Activated CD8-positive, alpha-beta T cell treated with anti-CD3 and anti-CD28 coated beads, Interleukin-2, amount 10 ng/mL, durations not matched to agents 7 days and 5 days (primary cell): ENCODE data around the gene LMAN1L. TPM values are rescaled to one million over a fixed set of nuclear protein-coding genes. Genes with fewer than 3 reads are reported as not detected.
A peak's percentile ranks its signal among the peaks of the same experiment; 100 is the strongest.

Experiments
- ATAC-seq: fragments of 150-1000 bp; cut with Tn5 transposase; one replicate; pipeline ENCODE4 v1.10.0; 2021; ENCODE audit warnings: moderate library complexity
- CTCF ChIA-PET: fragments of 350-600 bp; sonication (Branson Sonifier 250); formaldehyde crosslinking; loops from one replicate; lab custom pipeline; 2021; ENCODE audit warnings: antibody characterized with exemption; lab: Charles Lee
- POLR2A ChIA-PET: fragments of 350-600 bp; sonication (Branson Sonifier 250); formaldehyde crosslinking; loops from one replicate; lab custom pipeline; 2021; ENCODE audit warnings: antibody characterized with exemption; lab: Charles Lee
- DNase-seq: peaks from one replicate; pipeline ENCODE4 v3.0.0-alpha.2; 2020
- H3K27ac Mint-ChIP-seq: one replicate; pipeline ENCODE4 v1.8.0; 2021; ENCODE audit warnings: mild to moderate bottlenecking, mixed read lengths
- H3K27me3 Mint-ChIP-seq: one replicate; pipeline ENCODE4 v1.8.0; 2021; ENCODE audit warnings: low read depth, mixed read lengths
- H3K36me3 Mint-ChIP-seq: one replicate; pipeline ENCODE4 v1.8.0; 2021; ENCODE audit warnings: low read depth, mixed read lengths
- H3K4me1 Mint-ChIP-seq: one replicate; pipeline ENCODE4 v1.8.0; 2021; ENCODE audit warnings: low read depth, mixed read lengths
- H3K4me3 Mint-ChIP-seq: one replicate; pipeline ENCODE4 v1.8.0; 2021; ENCODE audit warnings: mild to moderate bottlenecking, mixed read lengths
- H3K9me3 Mint-ChIP-seq: one replicate; pipeline ENCODE4 v1.8.0; 2022; ENCODE audit warnings: mixed read lengths; ENCODE audit not compliant: insufficient read depth
- total RNA-seq, 2 experiments: library from RNA; stranded (reverse); gene quantifications; one replicate each; pipeline ENCODE4 v1.2.3, GENCODE V29; 2021

LMAN1L gene
- 1 to 10 TPM in 1 of 2 experiments, under 1 TPM in 1; 0.47 to 1.0 TPM for total RNA-seq

DNA sequence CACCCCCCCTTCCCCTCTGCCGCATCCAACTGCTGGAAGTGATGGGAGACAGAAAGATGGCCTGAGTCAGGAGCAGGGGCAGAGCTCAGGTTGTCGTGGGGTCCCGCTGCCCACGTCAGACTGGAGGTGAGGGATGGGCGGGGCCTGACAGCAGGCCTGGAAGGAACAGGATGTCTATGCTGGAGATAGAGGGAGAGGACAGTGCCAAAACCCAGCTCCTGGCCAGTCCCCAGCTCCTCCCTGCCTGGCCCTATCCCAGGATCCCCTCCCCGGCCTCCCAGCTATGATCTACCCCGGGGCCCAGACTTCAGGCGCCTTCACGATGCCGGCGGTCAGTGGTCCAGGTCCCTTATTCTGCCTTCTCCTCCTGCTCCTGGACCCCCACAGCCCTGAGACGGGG lies at the start of gene LMAN1L:
LMAN1L (plus strand) TSS at position 303 of the 400 bp plus-strand sequence; CDS start at position 323, 20 bp downstream.
- CTCF ChIA-PET = no interaction called here
- no peaks in the 10 kb centered on the region for H3K36me3 Mint-ChIP-seq
- peak within 1 kb of the TSS; percentile 30 for H3K27ac Mint-ChIP-seq
- peaks cover 7% of the 10 kb centered on the region for H3K27me3 Mint-ChIP-seq
- DNase-seq (no peak), ATAC-seq (no peak)
- H3K4me3 Mint-ChIP-seq = no peak within 1 kb of the TSS
- POLR2A ChIA-PET = no interaction called here
- peaks cover 4% of the 10 kb centered on the region for H3K4me1 Mint-ChIP-seq
- H3K9me3 Mint-ChIP-seq = no peaks in the 10 kb centered on the region

DNA sequence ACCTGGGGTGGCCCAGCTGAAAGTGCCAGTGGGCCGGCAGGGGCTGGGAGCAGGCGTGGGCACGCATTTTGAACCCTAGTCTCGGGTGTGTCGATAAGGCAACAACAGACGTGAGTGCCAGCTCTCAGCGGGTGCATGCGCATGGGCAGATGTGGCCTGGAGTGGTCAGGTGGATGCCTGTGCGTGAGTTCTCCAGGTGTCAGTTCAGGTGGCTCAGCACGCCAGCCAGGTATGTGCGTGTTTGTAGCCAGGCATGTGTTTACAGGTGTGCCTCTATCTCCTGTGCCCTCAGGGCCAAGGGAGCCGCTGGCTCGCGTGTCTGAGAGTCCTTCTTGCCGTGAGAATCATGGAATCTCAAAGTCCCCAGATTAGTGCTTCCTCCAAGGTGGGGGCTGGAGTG lies 49.2 kb upstream of the LMAN1L start:
- Mint-ChIP-seq H3K27ac (no peak overlapping the region), H3K9me3 (no peaks in the 10 kb centered on the region), H3K4me1 (peaks cover 14% of the 10 kb centered on the region), H3K27me3 (no peaks in the 10 kb centered on the region), H3K36me3 (no peaks in the 10 kb centered on the region), H3K4me3 (no peak overlapping the region)
- CTCF ChIA-PET = interaction anchor here (0.7 to 19.5 kb wide), 8 partner anchors 7 to 142 kb away, joined by 3 to 508 read pairs (median 4); partner anchors contain the start of genes CYP1A1 and ULK3
- DNase-seq (no peak), ATAC-seq (no peak)
- POLR2A ChIA-PET = interaction anchor here (1.4 kb wide), 1 partner anchor 14 kb away, joined by 4 read pairs; no protein-coding TSS in a partner anchor

DNA sequence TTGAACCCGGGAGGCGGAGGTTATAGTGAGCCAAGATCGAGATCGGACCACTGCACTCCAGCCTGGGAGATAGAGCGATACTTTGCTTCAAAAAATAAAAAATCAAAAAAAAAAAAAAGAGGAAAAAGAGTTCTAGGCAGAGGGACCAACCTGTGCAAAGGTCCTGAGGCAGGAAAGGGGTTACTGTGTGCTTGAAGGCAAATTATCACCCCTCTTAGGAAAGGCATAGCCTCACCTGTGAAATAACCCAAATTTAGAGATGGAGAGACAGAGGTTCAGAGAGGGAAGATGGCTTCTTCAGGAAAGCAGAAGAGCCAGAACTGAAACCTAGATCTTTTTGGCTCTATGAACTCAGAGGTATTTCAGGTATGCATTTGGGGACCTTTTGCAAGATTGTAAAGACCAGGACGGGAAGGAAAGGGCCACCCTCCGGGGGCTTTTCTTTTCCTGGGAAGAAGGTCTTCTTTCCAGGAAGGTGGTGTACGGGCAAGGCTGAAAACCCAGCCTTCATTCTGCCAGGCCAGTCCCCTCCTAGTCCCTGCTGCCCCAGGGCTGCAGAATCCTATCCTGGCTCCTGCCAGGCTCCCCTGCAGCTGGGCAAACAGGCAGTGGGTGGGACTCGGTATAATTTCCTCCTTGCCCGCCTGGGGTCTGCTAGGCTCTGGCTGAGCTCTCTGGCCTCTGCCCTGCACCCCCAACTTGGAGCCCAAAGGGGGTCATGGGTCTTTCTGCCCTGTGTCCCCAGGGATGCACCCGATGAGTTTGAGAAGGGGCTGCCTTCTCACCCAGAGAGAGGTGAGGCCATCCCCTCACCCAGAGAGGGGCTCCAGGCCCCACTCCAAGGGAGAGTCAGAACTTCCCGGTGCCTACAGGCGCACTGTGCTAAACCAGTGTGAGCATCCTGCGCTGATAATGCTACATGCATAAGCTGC lies 45.2 kb upstream of the LMAN1L start:
- H3K27ac Mint-ChIP-seq = no peak overlapping the region
- POLR2A ChIA-PET = interaction anchor here (0.8 to 23.0 kb wide), 4 partner anchors 25 to 151 kb away, joined by 3 to 670 read pairs (median 6); no protein-coding TSS in a partner anchor
- ATAC-seq (no peak), DNase-seq (no peak)
- H3K4me3 Mint-ChIP-seq = no peak overlapping the region
- peaks cover 28% of the 10 kb centered on the region for H3K4me1 Mint-ChIP-seq
- no peaks in the 10 kb centered on the region for H3K9me3 Mint-ChIP-seq
- no peaks in the 10 kb centered on the region for H3K27me3 Mint-ChIP-seq
- CTCF ChIA-PET = interaction anchor here (0.6 to 24.0 kb wide), 19 partner anchors 7 to 394 kb away, joined by 3 to 1683 read pairs (median 8); partner anchors contain the start of genes CLK3 and CSK
- no peaks in the 10 kb centered on the region for H3K36me3 Mint-ChIP-seq

DNA sequence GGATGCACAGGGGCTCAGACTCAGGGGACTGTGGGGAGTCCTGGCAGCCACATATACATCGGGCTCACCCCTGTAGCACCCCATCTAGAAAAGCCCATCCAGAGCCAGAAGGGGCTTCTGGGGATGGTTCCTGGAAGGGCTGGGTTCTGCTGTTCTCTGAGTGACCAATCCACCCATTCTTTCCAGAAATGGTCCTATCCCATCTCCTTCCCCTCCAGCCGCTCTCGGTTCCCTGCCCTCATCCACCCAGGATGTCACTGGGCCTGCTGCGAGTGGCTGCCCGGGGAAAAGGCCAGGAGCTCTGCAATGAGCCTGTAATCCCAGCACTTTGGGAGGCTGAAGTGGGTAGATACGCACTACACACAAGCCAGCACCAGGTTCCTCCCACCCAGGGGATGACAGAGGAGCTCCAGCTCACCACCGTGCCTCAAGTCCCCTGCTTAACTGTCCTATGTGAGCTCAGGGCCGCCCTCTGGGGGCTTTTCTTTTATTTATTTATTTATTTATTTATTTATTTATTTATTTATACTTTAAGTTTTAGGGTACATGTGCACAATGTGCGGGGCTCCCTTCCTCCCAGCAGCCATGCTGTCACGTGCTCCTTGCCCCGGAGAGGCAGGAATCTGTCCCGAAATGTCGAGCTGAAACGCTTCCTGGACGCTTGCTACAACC lies 44.4 kb upstream of the LMAN1L start:
- no peak for ATAC-seq
- Mint-ChIP-seq H3K4me3 (no peak overlapping the region), H3K36me3 (no peaks in the 10 kb centered on the region), H3K9me3 (no peaks in the 10 kb centered on the region), H3K27me3 (no peaks in the 10 kb centered on the region), H3K27ac (no peak overlapping the region), H3K4me1 (peaks cover 27% of the 10 kb centered on the region)
- no peak for DNase-seq
- POLR2A ChIA-PET = interaction anchor here (0.6 to 23.0 kb wide), 5 partner anchors 24 to 151 kb away, joined by 3 to 670 read pairs (median 4); no protein-coding TSS in a partner anchor
- CTCF ChIA-PET = interaction anchor here (0.9 to 24.0 kb wide), 34 partner anchors 8 to 397 kb away, joined by 3 to 1683 read pairs (median 6); partner anchors contain the start of genes CLK3, CSK, FAM219B and MPI

DNA sequence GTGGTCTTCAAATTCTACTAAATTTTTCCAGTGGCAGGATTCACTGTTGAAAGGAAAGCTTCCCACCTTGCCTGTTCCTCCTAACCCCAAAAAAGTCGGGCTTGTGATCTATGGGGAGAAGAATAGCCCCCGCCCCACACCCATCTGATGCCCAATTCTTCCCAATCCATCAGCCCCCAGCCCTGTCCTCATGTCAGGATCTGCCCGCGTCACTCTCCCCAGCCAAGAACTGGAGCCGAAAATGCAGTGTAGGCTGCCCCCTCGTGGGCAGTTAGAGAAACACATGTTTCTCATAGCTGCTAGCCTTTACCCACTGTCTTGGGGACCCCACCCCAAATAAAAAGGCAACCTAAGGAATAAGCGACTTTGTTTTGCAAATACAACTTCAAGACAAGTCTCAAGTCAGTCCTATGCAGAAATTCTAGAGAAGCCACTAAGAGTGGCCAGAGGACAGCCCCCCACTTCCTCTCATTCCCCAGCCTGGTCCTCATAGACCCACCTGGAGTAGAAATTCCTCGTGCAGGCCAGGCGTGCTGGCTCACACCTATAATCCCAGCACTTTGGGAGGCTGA lies 43.8 kb upstream of the LMAN1L start:
- DNase-seq (peak; percentile 76), ATAC-seq (peak; percentile 48)
- POLR2A ChIA-PET = interaction anchor here (0.6 to 23.0 kb wide), 4 partner anchors 23 to 135 kb away, joined by 3 to 670 read pairs (median 6); no protein-coding TSS in a partner anchor
- H3K4me1 Mint-ChIP-seq = peaks cover 27% of the 10 kb centered on the region
- CTCF ChIA-PET = interaction anchor here (0.6 to 24.0 kb wide), 45 partner anchors 9 to 402 kb away, joined by 3 to 1683 read pairs (median 4); partner anchors contain the start of genes CLK3, CSK, CYP1A1 and FAM219B
- H3K4me3 Mint-ChIP-seq = no peak overlapping the region
- peak overlapping the region; percentile 27 for H3K27ac Mint-ChIP-seq
- no peaks in the 10 kb centered on the region for H3K36me3 Mint-ChIP-seq
- no peaks in the 10 kb centered on the region for H3K27me3 Mint-ChIP-seq
- no peaks in the 10 kb centered on the region for H3K9me3 Mint-ChIP-seq

DNA sequence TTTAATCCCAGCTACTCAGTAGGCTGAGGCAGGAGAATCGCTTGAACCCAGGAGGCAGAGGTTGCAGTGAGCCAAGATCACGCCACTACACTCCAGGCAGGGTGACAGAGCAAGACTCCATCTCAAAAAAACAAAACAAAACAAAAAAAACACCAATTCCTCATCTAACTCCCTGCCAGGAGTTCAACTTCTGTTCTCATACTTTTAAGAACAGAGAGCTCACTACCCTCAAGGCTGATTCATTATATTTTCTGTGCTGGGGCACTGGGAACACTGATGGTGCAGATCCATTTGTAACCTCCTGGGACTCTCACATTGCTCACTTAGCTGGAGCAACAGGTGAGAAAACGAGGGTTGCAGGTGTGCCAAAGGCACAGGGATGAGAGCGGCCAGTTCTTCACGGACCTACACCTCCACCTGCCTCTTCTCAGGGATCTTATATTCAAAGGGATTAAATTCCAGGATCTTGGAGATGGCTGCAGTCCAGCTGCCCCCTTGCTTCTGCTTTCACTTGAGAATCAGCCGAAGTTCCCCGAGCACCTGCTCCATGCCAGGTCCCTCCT lies 43.1 kb upstream of the LMAN1L start:
- H3K27me3 Mint-ChIP-seq = no peaks in the 10 kb centered on the region
- CTCF ChIA-PET = interaction anchor here (0.6 to 24.0 kb wide), 46 partner anchors 9 to 403 kb away, joined by 3 to 1683 read pairs (median 4); partner anchors contain the start of genes CLK3, COX5A, CSK and CYP1A1

DNA sequence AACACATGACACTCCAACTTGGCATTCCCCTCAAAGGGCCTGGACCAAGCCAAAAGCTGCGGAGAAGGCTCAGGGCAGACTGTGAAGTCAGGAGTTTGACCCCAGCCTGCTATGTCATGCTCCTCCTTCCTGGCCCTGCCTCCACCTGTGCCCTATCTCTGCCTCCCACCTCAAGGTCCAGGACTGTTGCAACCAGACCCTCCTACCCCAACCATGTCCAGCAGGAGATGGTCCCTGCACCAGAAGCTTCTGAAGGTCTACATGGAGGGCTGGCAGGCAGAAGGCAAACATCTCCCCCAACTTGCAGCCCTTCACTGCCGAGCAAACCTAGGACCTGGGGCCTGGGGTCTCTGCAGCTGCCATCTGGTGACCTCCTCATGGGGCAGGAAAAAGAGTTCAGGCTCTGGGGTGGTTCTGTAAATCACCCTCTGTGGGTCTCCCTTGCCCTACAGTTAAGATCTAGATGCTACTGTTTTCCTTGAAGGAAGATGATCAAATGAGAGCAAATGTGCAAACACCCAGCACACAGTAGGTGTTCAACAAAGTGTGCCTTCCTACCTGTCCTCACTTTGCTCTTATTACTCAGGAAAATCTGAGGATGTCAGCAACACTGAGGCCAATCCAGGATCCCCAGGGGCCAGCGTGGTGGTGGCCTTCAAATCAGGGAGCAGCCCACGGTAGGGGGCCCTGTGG lies 42.3 kb upstream of the LMAN1L start:
- ATAC-seq (no peak), DNase-seq (no peak)
- ChIA-PET POLR2A (interaction anchor here (0.8 to 23.0 kb wide), 9 partner anchors 10 to 138 kb away, joined by 3 to 670 read pairs (median 4); partner anchors contain the start of gene CSK), CTCF (interaction anchor here (0.6 to 24.0 kb wide), 51 partner anchors 8 to 434 kb away, joined by 3 to 1683 read pairs (median 5); partner anchors contain the start of genes CLK3, COX5A, CSK and CYP1A1)
- H3K36me3 Mint-ChIP-seq = no peaks in the 10 kb centered on the region
- H3K4me3 Mint-ChIP-seq = no peak overlapping the region
- H3K9me3 Mint-ChIP-seq = no peaks in the 10 kb centered on the region
- peaks cover 35% of the 10 kb centered on the region for H3K4me1 Mint-ChIP-seq
- H3K27ac Mint-ChIP-seq = no peak overlapping the region
- H3K27me3 Mint-ChIP-seq = no peaks in the 10 kb centered on the region

More for the DNA sequence above, 43.1 kb upstream of the LMAN1L start:
- ATAC-seq (no peak), DNase-seq (no peak)
- Mint-ChIP-seq H3K4me1 (peaks cover 30% of the 10 kb centered on the region), H3K36me3 (no peaks in the 10 kb centered on the region), H3K27ac (no peak overlapping the region), H3K4me3 (no peak overlapping the region), H3K9me3 (no peaks in the 10 kb centered on the region)
- POLR2A ChIA-PET = interaction anchor here (1.1 to 23.0 kb wide), 3 partner anchors 23 to 135 kb away, joined by 4 to 670 read pairs (median 8); no protein-coding TSS in a partner anchor

DNA sequence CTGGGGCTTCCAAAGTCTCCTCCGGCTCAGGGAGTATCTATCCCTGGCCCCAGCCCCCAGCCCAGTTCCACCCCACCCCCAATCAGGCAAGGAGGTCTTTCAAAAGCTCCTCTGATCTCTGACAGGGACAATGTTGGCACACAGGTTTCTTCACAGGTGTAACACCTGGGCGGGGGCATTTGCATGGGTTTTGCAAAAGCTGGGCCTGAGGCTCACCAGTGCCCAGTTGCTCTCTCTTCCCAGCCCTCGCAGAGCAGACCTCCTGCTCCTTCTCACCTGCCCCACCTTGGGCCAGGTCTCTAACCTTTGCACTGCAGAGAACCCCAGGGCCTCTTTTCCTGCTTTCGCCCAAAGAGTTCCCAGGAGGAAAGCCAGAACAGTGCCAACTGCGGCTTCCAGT lies 39.3 kb upstream of the LMAN1L start:
- H3K27ac Mint-ChIP-seq = no peak overlapping the region
- H3K27me3 Mint-ChIP-seq = no peaks in the 10 kb centered on the region
- ChIA-PET CTCF (interaction anchor here (1.5 to 24.0 kb wide), 5 partner anchors 15 to 134 kb away, joined by 4 to 1683 read pairs (median 8); partner anchors contain the start of genes CSK and CYP1A1), POLR2A (interaction anchor here (23.0 kb wide), 1 partner anchor 19 kb away, joined by 670 read pairs; no protein-coding TSS in a partner anchor)
- no peaks in the 10 kb centered on the region for H3K36me3 Mint-ChIP-seq
- no peak overlapping the region for H3K4me3 Mint-ChIP-seq
- no peaks in the 10 kb centered on the region for H3K9me3 Mint-ChIP-seq
- DNase-seq = no peak
- H3K4me1 Mint-ChIP-seq = peaks cover 64% of the 10 kb centered on the region
- ATAC-seq = no peak

DNA sequence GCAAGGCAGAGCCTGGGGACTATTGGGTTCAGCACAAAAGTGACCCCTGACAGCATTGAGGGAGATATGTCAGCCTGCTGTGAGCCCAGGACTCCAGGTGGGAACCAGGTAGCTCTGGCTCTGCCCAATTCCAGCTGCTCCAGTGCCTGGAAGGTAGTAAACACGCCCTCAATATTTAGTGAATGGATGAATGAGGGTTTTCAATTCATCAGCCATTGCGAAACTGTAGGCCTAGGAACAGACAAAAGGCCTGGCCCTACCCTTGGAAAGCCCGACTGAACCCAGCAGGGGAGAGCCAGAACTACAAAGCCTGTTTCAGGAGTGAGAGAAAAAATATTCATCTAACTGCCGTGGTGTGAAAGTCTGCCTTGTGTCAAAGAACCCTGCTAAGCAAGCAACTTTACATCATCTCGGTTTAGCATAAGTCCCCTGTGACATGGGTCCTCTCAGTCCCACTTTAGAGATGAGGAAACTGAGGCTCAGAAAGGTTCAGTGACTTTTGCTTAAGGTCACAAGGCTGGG lies 38.8 kb upstream of the LMAN1L start:
- DNase-seq = no peak
- Mint-ChIP-seq H3K36me3 (no peaks in the 10 kb centered on the region), H3K27me3 (no peaks in the 10 kb centered on the region), H3K4me3 (no peak overlapping the region), H3K27ac (no peak overlapping the region), H3K9me3 (no peaks in the 10 kb centered on the region), H3K4me1 (peaks cover 65% of the 10 kb centered on the region)
- ChIA-PET CTCF (interaction anchor here (1.2 to 24.0 kb wide), 5 partner anchors 15 to 157 kb away, joined by 3 to 1683 read pairs (median 4); partner anchors contain the start of gene CSK), POLR2A (interaction anchor here (23.0 kb wide), 1 partner anchor 19 kb away, joined by 670 read pairs; no protein-coding TSS in a partner anchor)
- ATAC-seq = no peak
